PFSK-1 (cell line): ENCODE measurements around the gene STAB1.

ENCODE experiments used
- FOXP2 ChIP-seq: optimal IDR thresholded peaks from 2 replicates; pipeline ENCODE3; 2011; ENCODE audit warnings: borderline replicate concordance, control low read depth, inconsistent platforms; ENCODE audit not compliant: insufficient read depth; ENCODE audit errors: extremely low read length, extremely low read depth
- POLR2AphosphoS5 ChIP-seq: IDR thresholded peaks from 2 replicates; pipeline ENCODE4 v1.6.1; 2012; ENCODE audit warnings: low read depth, mild to moderate bottlenecking, control low read depth, low read length, moderate library complexity
- SIN3A ChIP-seq: IDR thresholded peaks from 2 replicates; pipeline ENCODE4 v1.6.1; 2012; ENCODE audit warnings: mild to moderate bottlenecking, low read length, moderate library complexity, borderline replicate concordance; ENCODE audit not compliant: insufficient read depth
- TAF1 ChIP-seq: IDR thresholded peaks from 2 replicates; pipeline ENCODE4 v1.6.1; 2012; ENCODE audit warnings: low read length, control low read depth, borderline replicate concordance; ENCODE audit not compliant: insufficient read depth
- TF ChIP-seq, protein P1 (sequence below), 2 experiments: IDR thresholded peaks; 2 replicates each; pipeline versions ENCODE4 v1.6.1 to v1.8.0; 2011 to 2012; ENCODE audit warnings: low read depth in 2 of 2, low read length in 2 of 2, control low read depth in 1 of 2, inconsistent platforms in 1 of 2, mild to moderate bottlenecking in 1 of 2, moderate library complexity in 1 of 2; ENCODE audit not compliant: insufficient read depth in 1 of 2

Gene STAB1

DNA sequence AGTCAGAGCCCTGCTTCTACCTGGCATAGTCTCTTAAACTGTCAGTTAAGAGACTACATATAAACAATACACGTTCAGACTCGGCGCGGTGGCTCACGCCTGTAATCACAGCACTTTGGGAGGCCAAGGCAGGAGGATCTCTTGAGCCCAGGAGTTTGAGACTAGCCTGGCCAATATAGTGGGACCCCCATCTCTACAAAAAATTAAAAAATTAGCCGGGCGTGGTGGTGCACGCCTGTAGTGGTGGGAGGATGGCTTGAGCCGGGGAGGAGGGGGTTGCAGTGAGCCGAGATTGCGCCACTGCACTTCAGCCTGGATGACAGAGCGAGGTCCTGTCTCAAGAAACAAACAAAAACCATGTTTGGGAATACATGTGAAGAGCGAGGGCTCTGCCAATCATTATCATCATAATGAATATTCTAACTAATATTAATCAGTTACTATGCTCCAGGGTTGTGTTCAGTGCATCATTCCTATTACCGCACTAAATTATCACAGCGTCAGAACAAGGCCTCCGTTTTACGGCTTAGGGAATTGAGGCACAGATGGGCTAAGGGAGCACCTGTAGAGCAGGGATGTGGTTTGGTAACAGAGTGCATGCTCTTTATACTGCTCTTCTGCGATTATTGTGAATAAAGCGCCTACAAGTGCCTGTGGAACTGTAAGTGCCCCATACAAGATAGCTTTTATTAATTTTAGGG is 40.4 kb downstream of the STAB1 start:
- TF ChIP-seq FOXP2 (no peak), TAF1 (no peak), POLR2AphosphoS5 (no peak), SIN3A (no peak)
- TF ChIP-seq, protein P1, sequence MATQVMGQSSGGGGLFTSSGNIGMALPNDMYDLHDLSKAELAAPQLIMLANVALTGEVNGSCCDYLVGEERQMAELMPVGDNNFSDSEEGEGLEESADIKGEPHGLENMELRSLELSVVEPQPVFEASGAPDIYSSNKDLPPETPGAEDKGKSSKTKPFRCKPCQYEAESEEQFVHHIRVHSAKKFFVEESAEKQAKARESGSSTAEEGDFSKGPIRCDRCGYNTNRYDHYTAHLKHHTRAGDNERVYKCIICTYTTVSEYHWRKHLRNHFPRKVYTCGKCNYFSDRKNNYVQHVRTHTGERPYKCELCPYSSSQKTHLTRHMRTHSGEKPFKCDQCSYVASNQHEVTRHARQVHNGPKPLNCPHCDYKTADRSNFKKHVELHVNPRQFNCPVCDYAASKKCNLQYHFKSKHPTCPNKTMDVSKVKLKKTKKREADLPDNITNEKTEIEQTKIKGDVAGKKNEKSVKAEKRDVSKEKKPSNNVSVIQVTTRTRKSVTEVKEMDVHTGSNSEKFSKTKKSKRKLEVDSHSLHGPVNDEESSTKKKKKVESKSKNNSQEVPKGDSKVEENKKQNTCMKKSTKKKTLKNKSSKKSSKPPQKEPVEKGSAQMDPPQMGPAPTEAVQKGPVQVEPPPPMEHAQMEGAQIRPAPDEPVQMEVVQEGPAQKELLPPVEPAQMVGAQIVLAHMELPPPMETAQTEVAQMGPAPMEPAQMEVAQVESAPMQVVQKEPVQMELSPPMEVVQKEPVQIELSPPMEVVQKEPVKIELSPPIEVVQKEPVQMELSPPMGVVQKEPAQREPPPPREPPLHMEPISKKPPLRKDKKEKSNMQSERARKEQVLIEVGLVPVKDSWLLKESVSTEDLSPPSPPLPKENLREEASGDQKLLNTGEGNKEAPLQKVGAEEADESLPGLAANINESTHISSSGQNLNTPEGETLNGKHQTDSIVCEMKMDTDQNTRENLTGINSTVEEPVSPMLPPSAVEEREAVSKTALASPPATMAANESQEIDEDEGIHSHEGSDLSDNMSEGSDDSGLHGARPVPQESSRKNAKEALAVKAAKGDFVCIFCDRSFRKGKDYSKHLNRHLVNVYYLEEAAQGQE (IDR thresholded peaks at IDR 0.05; ENCODE audit: insufficient read depth in 1 of 2, low read depth in 2 of 2, low read length in 2 of 2), result no peak

DNA sequence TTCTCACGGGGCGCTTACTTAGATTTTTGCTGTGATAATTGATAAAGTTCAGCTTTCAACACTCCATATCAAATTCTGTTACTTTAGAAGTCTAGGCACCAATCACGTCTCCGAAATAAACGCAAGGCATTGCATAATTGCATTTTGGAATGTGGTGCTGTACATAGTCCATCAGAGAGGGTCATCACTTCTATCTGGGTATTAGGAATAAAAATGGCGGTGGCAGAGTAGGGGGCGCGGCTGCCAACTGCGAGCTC is 40.9 kb downstream of the STAB1 start:
- TF ChIP-seq TAF1 (no peak), SIN3A (no peak), POLR2AphosphoS5 (no peak), FOXP2 (no peak)
- TF ChIP-seq, protein P1 (IDR thresholded peaks at IDR 0.05; ENCODE audit: insufficient read depth in 1 of 2, low read depth in 2 of 2, low read length in 2 of 2), result no peak

DNA sequence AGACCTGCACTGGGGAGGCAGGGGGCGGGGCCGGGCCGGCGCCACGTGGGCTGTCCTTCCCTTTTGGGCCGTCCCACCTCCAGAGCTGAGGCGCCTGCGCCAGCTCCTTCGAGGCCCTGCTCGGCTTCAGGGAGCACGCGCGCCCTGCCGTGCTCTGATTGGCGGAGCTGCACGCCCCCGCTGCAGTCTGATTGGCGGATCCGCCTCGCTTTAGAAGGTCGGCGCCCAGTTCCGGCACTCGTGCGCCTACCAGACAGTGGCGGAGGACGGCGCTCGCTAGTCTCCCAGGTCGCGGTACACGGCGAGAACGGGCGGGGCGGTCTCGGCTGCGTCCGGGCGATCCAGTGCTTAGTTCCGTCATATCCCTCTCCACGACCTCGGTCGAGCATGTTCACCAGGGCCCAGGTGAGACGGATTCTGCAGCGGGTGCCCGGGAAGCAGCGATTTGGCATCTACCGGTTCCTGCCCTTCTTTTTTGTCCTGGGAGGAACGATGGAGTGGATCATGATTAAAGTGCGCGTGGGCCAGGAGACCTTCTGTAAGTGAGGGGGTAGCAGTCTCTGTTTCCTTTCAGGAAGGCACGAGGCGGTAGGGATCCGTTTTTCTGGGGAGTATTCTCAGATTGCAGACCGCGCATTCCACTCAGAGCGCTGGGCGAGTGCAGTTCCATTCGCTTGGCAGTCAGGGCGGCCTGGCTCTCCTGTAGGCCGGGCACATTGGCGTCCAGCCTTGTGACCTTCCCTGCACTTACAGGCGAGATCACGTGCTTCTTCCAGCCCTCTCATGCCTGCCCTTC is 41.4 kb downstream of the STAB1 start, which contains the start of gene UQCC5:
Gene UQCC5 (plus strand): TSS at position 237 of the 796 bp plus-strand sequence. CDS start 151 bp downstream, at position 388.
- TF ChIP-seq, protein P1 (IDR thresholded peaks at IDR 0.05; ENCODE audit: insufficient read depth in 1 of 2, low read depth in 2 of 2, low read length in 2 of 2), result 0 out of 4 replicates have a peak, but pooled peaks of 1 of the 2 experiments have one; percentile 19
- TF ChIP-seq FOXP2 (no peak), SIN3A (no peak), TAF1 (peak; percentile 93), POLR2AphosphoS5 (peak; percentile 96)

DNA sequence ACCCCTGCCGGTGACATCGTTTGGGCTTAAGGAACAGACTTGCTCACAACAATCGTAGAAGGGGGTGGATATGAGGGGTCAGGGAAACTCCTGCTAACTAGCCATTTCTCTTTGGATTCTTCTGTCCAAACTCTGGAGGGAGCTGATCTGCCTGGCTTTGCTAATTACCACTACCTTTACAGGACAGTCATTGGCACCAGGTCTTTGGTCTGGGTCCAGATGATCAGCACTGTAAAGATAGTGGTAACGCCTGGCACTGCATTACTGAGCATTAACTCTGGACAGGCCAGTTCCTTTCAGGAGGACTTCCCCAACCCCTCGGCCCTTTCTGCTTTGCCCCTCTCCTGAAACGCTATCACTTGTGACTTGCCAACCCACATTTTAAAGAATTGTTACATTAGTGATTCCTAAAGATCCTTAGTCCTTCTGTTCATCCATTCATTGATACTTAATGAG is 42.1 kb downstream of the STAB1 start:
- TF ChIP-seq SIN3A (no peak), POLR2AphosphoS5 (no peak), TAF1 (no peak), FOXP2 (no peak)
- TF ChIP-seq, protein P1 (IDR thresholded peaks at IDR 0.05; ENCODE audit: insufficient read depth in 1 of 2, low read depth in 2 of 2, low read length in 2 of 2), result no peak
